ENCODE data around the gene BRSK2.
"Not testable (repeated sequence)": the region's sequence is repeated elsewhere in the genome, so short reads cannot be mapped to it uniquely, and the experiment has no call there.

BRSK2 gene

DNA sequence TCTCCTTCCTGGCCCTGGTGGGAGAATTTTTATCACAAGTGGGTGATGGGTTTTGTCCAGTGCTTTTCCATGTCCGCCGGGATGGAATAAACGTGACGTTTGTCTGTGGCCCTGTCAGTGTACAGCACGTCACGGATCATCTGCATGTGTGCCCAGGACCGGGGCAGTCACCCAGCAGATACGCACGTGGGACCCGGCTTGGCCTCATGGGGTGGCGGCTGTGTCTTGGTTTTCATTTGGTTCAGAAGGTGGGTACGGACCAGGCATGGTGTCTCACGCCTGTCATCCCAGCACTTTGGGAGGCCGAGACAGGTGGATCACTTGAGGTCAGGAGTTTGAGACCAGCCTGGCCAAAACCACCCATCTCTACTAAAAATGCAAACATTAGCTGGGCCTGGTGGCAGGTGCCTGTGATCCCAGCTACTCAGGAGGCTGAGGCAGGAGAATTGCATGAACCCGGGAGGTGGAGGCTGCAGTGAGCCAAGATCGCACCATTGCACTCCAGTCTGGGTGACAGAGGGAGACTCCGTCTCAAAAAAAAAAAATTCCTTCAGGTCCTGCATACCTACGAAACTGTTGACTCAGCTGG lies 42.2 kb upstream of the BRSK2 start:
- H3K4me1 ChIP-seq (ENCODE audit: control insufficient read depth, insufficient read depth, low read length, poor library complexity, severe bottlenecking); H3K36me3 ChIP-seq (ENCODE audit: control insufficient read depth, insufficient read depth, low read length); H3K27ac ChIP-seq (ENCODE audit: low read depth, low read length, severe bottlenecking); H3K4me3 ChIP-seq (ENCODE audit: extremely low read depth, insufficient read depth, low read length, poor library complexity, severe bottlenecking); H3K9me3 ChIP-seq (ENCODE audit: control insufficient read depth, low read length): not testable (repeated sequence)
- WGBS, 2 experiments (ENCODE audit: insufficient coverage in 2 of 2), result 88 to 92% methylated on average over 16 to 18 of the region's 18 CpGs

DNA sequence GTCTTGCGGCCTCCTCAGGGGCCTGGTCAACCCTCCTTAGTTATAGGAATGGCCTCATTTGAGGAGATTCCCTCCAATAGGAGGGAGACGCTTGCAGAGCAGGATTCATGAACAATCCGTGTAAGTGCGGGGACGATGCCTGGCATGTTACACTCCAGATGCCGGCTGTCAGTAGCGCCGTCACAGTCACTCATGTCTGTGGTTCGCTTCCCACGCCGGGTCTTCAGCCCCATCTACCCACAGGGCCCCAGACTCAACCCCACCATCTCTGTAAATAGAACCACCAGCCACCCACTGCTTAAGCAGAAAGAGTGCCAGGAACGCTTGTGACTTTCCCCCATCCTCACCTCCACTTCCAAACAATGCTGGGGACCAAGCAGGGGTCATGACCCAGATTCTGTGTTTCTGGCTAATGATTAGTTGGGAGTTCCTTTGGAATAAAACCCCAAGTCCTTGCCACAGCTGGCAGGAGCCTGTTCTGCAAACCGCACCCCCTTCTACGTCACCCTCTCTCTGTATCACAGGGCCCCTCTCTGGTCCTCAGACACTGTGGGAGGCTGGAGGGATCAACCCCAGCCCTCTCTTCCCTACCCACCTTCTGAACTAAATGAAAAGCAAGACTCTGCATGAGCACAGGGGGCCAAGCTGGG lies 41.5 kb upstream of the BRSK2 start:
- Histone ChIP-seq H3K36me3 (ENCODE audit: control insufficient read depth, insufficient read depth, low read length) (no peaks in the 10 kb centered on the region), H3K27ac (ENCODE audit: low read depth, low read length, severe bottlenecking) (no peak overlapping the region), H3K9me3 (ENCODE audit: control insufficient read depth, low read length) (no peaks in the 10 kb centered on the region), H3K4me3 (ENCODE audit: extremely low read depth, insufficient read depth, low read length, poor library complexity, severe bottlenecking) (no peak overlapping the region), H3K4me1 (ENCODE audit: control insufficient read depth, insufficient read depth, low read length, poor library complexity, severe bottlenecking) (no peaks in the 10 kb centered on the region)
- 91 to 93% methylated on average over 8 to 11 of the region's 14 CpGs for WGBS, 2 experiments (ENCODE audit: insufficient coverage in 2 of 2)

- Histone ChIP-seq H3K4me1 (ENCODE audit: control insufficient read depth, insufficient read depth, low read length, poor library complexity, severe bottlenecking) (no peaks in the 10 kb centered on the region), H3K36me3 (ENCODE audit: control insufficient read depth, insufficient read depth, low read length) (no peaks in the 10 kb centered on the region), H3K9me3 (ENCODE audit: control insufficient read depth, low read length) (no peaks in the 10 kb centered on the region), H3K27ac (ENCODE audit: low read depth, low read length, severe bottlenecking) (no peak overlapping the region), H3K4me3 (ENCODE audit: extremely low read depth, insufficient read depth, low read length, poor library complexity, severe bottlenecking) (no peak overlapping the region)
- WGBS, 2 experiments (ENCODE audit: insufficient coverage in 2 of 2), result 59 to 65% methylated on average over 24 to 25 of the region's 25 CpGs
These were observed 40.9 kb upstream of the BRSK2 start for GRCh38 chr11:1348796-1349326.

- 76 to 80% methylated on average over 22 to 25 of the region's 29 CpGs for WGBS, 2 experiments (ENCODE audit: insufficient coverage in 2 of 2)
- H3K27ac ChIP-seq (ENCODE audit: low read depth, low read length, severe bottlenecking), result peak overlapping the region; percentile 71
These were observed 40.2 kb upstream of the BRSK2 start for GRCh38 chr11:1349327-1350041.

DNA sequence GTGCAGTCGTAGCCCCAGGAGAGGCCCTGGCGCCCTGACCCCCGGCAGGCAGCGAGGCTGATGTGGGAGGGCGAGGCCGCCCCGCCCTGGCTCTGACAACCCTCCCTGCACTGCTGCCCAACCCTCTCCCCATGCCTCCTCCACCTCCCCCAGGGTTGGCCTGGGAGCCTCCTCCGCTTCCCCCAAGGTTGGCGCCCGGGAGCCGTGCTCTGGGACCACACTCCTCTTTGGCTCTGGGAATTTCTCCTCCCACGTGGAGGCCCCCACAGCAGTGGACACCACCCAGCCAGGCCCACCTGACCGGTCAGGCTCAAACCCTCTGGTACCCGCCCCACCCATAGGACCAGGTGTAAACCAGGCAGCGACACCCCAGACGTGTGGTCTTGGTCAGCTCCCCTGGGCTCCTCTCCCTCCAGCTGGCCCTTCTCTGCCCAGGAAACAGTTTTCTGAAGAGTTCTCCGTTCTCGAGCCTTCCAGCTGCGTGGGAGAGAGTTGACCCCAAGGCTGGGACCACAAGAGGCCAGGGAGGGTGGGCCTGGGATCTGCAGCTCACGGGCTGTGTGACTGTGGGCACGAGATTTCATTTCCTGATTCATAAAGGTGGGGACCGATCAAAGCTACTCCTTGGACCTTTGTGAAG lies 39.5 kb upstream of the BRSK2 start:
- Histone ChIP-seq H3K27ac (ENCODE audit: low read depth, low read length, severe bottlenecking) (no peak overlapping the region), H3K9me3 (ENCODE audit: control insufficient read depth, low read length) (no peaks in the 10 kb centered on the region), H3K4me1 (ENCODE audit: control insufficient read depth, insufficient read depth, low read length, poor library complexity, severe bottlenecking) (no peaks in the 10 kb centered on the region), H3K36me3 (ENCODE audit: control insufficient read depth, insufficient read depth, low read length) (no peaks in the 10 kb centered on the region), H3K4me3 (ENCODE audit: extremely low read depth, insufficient read depth, low read length, poor library complexity, severe bottlenecking) (no peak overlapping the region)
- WGBS, 2 experiments (ENCODE audit: insufficient coverage in 2 of 2), result 89 to 93% methylated on average over 13 to 21 of the region's 22 CpGs

More at GRCh38 chr11:1349327-1350041, 40.2 kb upstream of the BRSK2 start:
- Histone ChIP-seq H3K4me3 (ENCODE audit: extremely low read depth, insufficient read depth, low read length, poor library complexity, severe bottlenecking) (no peak overlapping the region), H3K9me3 (ENCODE audit: control insufficient read depth, low read length) (no peaks in the 10 kb centered on the region), H3K4me1 (ENCODE audit: control insufficient read depth, insufficient read depth, low read length, poor library complexity, severe bottlenecking) (no peaks in the 10 kb centered on the region), H3K36me3 (ENCODE audit: control insufficient read depth, insufficient read depth, low read length) (no peaks in the 10 kb centered on the region)

DNA sequence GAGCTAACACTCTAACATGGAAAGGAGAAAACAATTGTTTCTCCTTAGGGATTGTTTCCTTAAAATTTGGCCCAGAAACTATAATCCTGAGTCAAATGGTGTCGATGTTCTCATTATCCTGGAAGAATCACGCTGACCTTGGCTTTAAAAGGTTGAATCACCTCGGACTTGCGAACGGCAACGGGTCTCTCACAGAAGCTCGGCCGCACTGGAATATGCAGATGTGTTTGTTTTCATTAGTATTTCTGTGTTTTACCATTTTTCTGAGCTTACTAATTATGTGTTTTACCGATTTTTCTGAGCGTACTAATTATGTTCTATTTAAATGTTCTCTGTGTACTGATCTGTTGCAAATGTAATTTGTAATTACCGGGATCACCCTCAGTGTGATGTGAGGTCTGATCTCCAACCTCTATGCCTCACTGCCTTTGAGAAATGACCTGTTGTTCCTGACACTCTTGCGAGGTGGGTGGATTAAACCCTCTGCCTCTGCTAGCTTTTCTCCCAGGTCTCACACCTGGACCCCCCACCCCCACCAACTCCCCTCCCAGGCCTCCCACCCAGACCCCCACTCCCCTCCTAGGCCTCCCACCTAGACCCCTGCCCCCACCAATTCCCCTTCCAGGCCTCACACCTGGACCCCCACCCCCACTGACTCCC lies 38.3 kb upstream of the BRSK2 start:
- Histone ChIP-seq H3K36me3 (ENCODE audit: control insufficient read depth, insufficient read depth, low read length) (no peaks in the 10 kb centered on the region), H3K27ac (ENCODE audit: low read depth, low read length, severe bottlenecking) (no peak overlapping the region)

GRCh38 chr11:1352696-1353382 lies 36.9 kb upstream of the BRSK2 start:
- no peak overlapping the region for H3K27ac ChIP-seq (ENCODE audit: low read depth, low read length, severe bottlenecking)
- no peaks in the 10 kb centered on the region for H3K36me3 ChIP-seq (ENCODE audit: control insufficient read depth, insufficient read depth, low read length)
- H3K4me3 ChIP-seq (ENCODE audit: extremely low read depth, insufficient read depth, low read length, poor library complexity, severe bottlenecking), result no peak overlapping the region
- H3K4me1 ChIP-seq (ENCODE audit: control insufficient read depth, insufficient read depth, low read length, poor library complexity, severe bottlenecking), result no peaks in the 10 kb centered on the region
- 89 to 91% methylated on average over 3 to 4 of the region's 8 CpGs for WGBS, 2 experiments (ENCODE audit: insufficient coverage in 2 of 2)
- no peaks in the 10 kb centered on the region for H3K9me3 ChIP-seq (ENCODE audit: control insufficient read depth, low read length)

More for the DNA sequence above, 38.3 kb upstream of the BRSK2 start:
- Histone ChIP-seq H3K9me3 (ENCODE audit: control insufficient read depth, low read length) (no peaks in the 10 kb centered on the region), H3K4me1 (ENCODE audit: control insufficient read depth, insufficient read depth, low read length, poor library complexity, severe bottlenecking) (no peaks in the 10 kb centered on the region), H3K4me3 (ENCODE audit: extremely low read depth, insufficient read depth, low read length, poor library complexity, severe bottlenecking) (no peak overlapping the region)
- WGBS, 2 experiments (ENCODE audit: insufficient coverage in 2 of 2), result 48 to 76% methylated on average over 9 to 10 of the region's 12 CpGs

DNA sequence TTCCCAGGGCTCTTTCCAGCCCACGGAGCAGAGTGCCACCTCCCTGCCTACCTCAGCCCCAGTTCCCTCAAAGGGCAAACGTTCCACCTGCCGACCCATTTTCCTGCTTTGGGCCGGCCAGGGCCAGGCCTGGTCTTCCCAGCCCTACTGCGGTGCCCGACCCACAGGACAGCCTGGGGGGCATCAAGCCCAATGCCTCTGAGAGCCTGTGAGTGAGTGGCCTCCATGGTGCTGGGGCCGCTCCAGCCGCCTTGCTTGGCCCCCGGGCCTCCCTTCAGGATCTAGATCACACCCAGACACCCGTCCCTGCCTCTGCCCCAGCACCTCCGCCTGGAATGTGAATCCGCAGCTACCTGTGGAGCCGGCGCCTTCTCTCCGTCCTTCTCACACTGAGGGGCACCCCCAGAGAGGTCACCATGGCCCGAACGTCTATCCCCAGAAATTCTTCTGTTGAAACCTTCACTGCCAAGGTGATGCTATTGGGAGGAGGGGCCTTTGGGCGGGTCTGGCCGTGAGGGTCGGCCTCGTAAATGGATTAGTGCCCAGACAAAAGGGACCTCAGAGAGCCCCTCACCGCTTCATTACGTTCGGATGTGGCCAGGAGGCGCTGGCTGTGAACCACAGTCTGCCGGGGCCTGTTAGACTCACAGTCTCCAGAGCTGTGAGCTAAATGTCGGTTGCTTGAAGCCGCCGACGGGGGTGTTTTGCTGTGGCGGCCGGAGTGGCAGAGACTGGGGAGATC lies 36.2 kb upstream of the BRSK2 start:
- no peaks in the 10 kb centered on the region for H3K4me1 ChIP-seq (ENCODE audit: control insufficient read depth, insufficient read depth, low read length, poor library complexity, severe bottlenecking)
- H3K27ac ChIP-seq (ENCODE audit: low read depth, low read length, severe bottlenecking), result no peak overlapping the region
- no peaks in the 10 kb centered on the region for H3K9me3 ChIP-seq (ENCODE audit: control insufficient read depth, low read length)
- H3K36me3 ChIP-seq (ENCODE audit: control insufficient read depth, insufficient read depth, low read length), result no peaks in the 10 kb centered on the region
- H3K4me3 ChIP-seq (ENCODE audit: extremely low read depth, insufficient read depth, low read length, poor library complexity, severe bottlenecking), result no peak overlapping the region
- 72 to 85% methylated on average over 27 to 32 of the region's 32 CpGs for WGBS, 2 experiments (ENCODE audit: insufficient coverage in 2 of 2)

DNA sequence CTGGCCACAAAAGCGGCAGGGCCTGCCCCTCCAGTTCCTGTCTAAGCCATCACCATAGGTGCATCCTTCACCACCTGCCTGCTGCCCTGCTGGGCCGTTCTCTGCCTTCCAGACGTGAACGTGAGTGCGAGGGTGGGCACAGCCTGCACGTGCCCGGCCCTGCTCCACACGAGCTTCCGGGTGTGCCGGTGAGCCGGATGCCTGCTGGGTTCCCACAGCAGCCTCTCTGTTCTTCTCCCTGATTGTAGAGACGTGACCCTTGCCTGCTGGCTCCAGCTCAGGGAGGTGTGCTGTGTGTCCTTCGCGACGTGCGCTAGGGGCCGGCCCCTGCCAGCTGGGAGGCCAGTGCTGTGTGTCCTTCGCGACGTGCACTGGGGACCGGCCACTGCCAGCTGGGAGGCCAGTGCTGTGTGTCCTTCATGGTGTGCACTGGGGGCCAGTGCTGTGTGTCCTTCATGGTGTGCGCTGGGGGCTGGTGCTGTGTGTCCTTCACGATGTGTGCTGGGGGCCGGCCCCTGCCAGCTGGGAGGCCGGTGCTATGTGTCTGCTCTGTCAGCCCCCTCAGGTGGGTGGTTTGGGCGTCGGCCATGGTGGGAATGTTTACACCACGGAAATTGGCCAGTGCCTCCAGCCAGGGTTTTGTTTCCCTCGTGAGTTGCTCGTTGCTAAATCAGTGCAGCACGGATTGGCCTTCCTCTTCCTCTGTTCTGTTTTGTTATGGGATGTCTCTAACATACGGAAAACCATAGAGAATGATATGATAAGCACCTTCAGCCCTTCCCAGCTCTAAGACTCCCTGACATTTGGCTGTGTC lies 35.4 kb upstream of the BRSK2 start:
- no peak overlapping the region for H3K4me3 ChIP-seq (ENCODE audit: extremely low read depth, insufficient read depth, low read length, poor library complexity, severe bottlenecking)
- H3K4me1 ChIP-seq (ENCODE audit: control insufficient read depth, insufficient read depth, low read length, poor library complexity, severe bottlenecking), result no peaks in the 10 kb centered on the region
- no peaks in the 10 kb centered on the region for H3K36me3 ChIP-seq (ENCODE audit: control insufficient read depth, insufficient read depth, low read length)
- 90 to 92% methylated on average over 31 to 32 of the region's 32 CpGs for WGBS, 2 experiments (ENCODE audit: insufficient coverage in 2 of 2)
- no peaks in the 10 kb centered on the region for H3K9me3 ChIP-seq (ENCODE audit: control insufficient read depth, low read length)
- no peak overlapping the region for H3K27ac ChIP-seq (ENCODE audit: low read depth, low read length, severe bottlenecking)

Data from mesodermal cell (in vitro differentiated cells).